ENCODE results near the gene STK32C.

STK32C gene

DNA sequence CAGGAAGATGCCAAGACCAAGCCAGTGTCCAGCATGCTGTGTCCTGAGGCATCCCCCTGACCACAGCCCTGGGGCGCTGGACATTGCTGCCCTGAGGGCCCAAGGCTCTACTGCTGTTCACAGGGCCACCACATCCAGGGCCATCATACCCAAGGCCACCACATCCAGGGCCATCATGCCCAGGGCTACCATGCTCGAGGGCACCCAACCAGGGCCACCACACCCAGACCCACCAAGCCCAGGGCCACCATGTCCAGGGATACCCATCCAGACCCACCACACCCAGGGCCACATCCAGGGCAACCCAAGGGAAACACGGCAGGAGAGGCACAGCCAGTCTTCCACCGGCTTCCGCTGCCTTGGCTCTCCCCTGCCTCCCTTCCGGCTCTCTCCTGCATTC lies 17.1 kb downstream of the STK32C start:
- H3K36me3 Mint-ChIP-seq (ENCODE audit: low read depth): no peaks in the 10 kb centered on the region
- no peak overlapping the region for H3K4me3 Mint-ChIP-seq
- TF ChIP-seq, protein P1, sequence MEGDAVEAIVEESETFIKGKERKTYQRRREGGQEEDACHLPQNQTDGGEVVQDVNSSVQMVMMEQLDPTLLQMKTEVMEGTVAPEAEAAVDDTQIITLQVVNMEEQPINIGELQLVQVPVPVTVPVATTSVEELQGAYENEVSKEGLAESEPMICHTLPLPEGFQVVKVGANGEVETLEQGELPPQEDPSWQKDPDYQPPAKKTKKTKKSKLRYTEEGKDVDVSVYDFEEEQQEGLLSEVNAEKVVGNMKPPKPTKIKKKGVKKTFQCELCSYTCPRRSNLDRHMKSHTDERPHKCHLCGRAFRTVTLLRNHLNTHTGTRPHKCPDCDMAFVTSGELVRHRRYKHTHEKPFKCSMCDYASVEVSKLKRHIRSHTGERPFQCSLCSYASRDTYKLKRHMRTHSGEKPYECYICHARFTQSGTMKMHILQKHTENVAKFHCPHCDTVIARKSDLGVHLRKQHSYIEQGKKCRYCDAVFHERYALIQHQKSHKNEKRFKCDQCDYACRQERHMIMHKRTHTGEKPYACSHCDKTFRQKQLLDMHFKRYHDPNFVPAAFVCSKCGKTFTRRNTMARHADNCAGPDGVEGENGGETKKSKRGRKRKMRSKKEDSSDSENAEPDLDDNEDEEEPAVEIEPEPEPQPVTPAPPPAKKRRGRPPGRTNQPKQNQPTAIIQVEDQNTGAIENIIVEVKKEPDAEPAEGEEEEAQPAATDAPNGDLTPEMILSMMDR (IDR thresholded peaks at IDR 0.05): no peak
- H3K4me1 Mint-ChIP-seq: peaks cover 15% of the 10 kb centered on the region
- H3K27ac Mint-ChIP-seq: no peak overlapping the region
- H3K27me3 Mint-ChIP-seq (ENCODE audit: low read depth, poor library complexity): peaks cover 14% of the 10 kb centered on the region
- H3K9me3 Mint-ChIP-seq: peaks cover 16% of the 10 kb centered on the region
- DNase-seq: no peak

DNA sequence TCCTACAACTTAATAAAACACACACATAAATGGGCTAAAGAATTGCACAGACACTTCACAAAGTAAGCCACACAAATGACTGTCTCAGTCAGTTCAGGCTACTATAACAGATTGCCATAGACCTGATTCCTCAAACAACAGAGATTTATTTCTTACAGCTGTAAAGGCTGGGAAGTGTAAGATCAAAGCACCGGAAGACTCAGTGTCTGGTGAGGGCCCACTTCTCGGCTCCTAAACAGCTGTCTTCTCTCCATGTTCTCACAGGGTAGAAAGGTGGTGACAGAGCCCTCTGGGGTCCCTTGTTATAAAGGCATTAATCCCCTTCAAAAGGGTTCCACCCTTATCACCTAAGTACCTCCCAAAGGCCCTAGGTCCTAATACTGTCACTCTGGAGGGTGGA lies 18.3 kb downstream of the STK32C start:
- Mint-ChIP-seq H3K4me1 (peaks cover 15% of the 10 kb centered on the region), H3K4me3 (no peak overlapping the region), H3K27me3 (ENCODE audit: low read depth, poor library complexity) (peaks cover 8% of the 10 kb centered on the region), H3K36me3 (ENCODE audit: low read depth) (no peaks in the 10 kb centered on the region), H3K27ac (no peak overlapping the region), H3K9me3 (peaks cover 16% of the 10 kb centered on the region)
- TF ChIP-seq, protein P1 (IDR thresholded peaks at IDR 0.05): no peak
- no peak for DNase-seq

DNA sequence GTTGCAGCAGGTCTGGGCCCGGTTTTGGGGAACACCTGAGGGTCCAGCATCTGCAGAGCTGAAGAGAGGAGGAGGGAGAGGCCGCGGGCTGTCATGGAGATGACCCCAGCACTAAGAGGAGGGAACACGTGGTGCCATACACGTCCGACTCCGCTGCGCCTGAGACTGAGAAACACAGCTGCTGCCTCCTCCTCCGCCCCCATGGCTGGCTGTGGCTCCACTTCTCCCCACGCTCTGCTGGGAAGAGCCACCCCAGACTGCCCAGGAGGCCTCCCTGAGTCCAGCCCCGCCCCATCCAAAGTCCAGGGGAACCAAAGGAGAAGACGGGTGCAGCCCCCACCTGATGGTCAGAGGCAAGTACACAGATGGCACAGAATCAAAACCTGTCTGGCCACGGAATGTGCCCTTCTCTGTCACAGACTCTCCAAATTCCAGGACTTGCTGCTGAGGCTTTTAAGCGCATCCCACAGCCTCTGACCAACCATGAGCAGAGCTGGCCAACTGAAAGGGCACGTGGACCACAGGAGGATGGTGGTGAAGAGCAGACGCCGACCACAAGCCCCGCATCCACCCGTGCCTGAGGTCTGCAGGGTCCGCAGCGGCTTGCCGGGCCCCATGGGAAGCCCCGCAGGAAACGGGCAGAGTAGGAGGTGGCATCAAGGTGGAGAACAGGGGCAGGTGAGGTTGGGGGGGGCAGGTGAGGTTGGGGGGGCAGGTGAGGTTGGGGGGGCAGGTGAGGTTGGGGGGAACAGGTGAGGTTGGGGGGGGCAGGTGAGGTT lies 24.0 kb downstream of the STK32C start:
- Mint-ChIP-seq H3K9me3 (peaks cover 16% of the 10 kb centered on the region), H3K4me1 (peaks cover 15% of the 10 kb centered on the region), H3K36me3 (ENCODE audit: low read depth) (no peaks in the 10 kb centered on the region), H3K27ac (no peak overlapping the region), H3K4me3 (no peak overlapping the region), H3K27me3 (ENCODE audit: low read depth, poor library complexity) (peaks cover 18% of the 10 kb centered on the region)
- no peak for DNase-seq
- TF ChIP-seq, protein P1 (IDR thresholded peaks at IDR 0.05): no peak

- Mint-ChIP-seq H3K4me3 (no peak overlapping the region), H3K27ac (peak overlapping the region; percentile 16), H3K4me1 (peaks cover 15% of the 10 kb centered on the region), H3K9me3 (peaks cover 9% of the 10 kb centered on the region), H3K27me3 (ENCODE audit: low read depth, poor library complexity) (peaks cover 22% of the 10 kb centered on the region), H3K36me3 (ENCODE audit: low read depth) (no peaks in the 10 kb centered on the region)
- no peak for DNase-seq
- TF ChIP-seq, protein P1 (IDR thresholded peaks at IDR 0.05): no peak
These were observed 24.8 kb downstream of the STK32C start for GRCh38 chr10:132282667-132283603.

DNA sequence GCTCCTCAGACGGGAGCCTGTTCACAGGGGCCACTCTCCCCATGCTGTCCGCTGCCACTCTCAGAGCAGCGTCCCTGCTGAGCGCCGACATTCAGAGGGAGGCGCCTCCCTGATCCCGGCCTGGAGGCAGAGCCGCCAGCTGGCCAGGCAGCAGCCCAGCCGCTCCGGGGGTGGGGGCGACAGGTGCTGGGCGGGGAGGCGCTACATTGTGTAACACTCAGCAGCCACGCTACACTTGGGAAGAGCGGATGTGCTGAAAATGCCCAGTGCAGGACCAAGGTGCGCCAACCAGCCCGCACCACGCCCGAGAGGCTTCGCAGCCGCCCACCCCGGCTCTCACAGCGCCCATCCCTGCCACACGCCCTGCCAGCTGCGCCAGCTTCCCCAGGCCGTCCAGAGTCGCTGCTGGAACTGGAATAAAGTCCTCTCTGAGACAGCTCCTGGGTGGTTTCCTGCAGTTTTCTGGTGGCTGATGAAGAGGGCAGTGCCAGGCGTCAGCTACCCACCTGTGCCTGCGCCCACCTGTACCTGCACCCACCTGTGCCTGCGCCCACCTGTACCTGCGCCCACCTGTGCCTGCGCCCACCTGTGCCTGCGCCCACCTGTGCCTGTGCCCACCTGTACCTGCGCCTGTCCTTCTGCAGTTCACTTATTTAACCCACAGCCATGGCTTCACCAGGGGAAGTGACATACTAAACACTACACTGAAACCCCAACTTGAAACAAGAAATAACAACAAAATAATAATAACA lies 25.7 kb downstream of the STK32C start:
- DNase-seq: no peak
- TF ChIP-seq, protein P1 (IDR thresholded peaks at IDR 0.05): no peak
- H3K4me3 Mint-ChIP-seq: no peak overlapping the region
- H3K27ac Mint-ChIP-seq: no peak overlapping the region
- H3K36me3 Mint-ChIP-seq (ENCODE audit: low read depth): no peaks in the 10 kb centered on the region
- H3K9me3 Mint-ChIP-seq: peaks cover 4% of the 10 kb centered on the region
- peaks cover 25% of the 10 kb centered on the region for H3K27me3 Mint-ChIP-seq (ENCODE audit: low read depth, poor library complexity)
- peaks cover 15% of the 10 kb centered on the region for H3K4me1 Mint-ChIP-seq

All from nephron progenitor cell (in vitro differentiated cells).